Measurements from ENCODE around the gene CCDC71. TPM values are rescaled to one million over a fixed set of nuclear protein-coding genes. Genes with fewer than 3 reads are reported as not detected.

The CCDC71 gene
- total RNA-seq, 2 experiments from 2014 or later = 14.7 to 16.0 TPM

DNA sequence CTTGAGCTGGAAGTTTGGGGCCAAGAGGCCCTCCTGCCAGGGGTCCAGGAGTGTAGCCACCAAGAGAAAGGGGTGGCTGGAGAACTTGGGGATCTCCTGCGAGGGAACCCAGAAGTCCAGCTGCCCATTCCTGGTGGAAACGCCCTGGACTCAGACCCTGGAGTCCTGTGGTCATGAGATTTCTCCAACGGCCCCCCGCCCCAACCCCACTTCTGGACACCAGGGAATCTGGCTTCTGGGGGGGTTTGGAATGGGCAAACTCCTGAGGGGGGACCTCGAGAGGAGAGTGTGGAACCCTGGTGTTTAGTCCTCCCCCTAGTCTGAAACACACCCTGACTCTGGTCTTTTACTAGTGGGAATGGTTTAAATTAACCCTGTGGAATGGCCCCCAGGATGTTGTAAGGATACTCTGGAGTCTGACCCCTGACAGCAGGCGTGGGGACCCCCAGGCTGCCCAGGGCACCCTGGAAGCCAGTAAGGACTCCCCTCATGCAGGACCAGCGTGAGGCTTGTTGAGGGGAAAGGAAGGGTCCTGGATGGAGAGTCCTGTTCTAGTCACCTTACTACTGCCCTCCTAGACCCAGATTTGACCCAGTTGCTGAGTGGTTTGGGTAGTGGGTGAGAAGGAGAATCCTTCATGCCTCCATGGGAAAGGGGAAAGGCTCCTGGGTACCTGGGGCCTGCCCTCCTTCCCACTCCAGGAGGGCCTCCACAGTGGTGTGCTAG, 5.8 kb upstream of the CCDC71 start:
- Histone ChIP-seq H3K4me1 (ENCODE audit: insufficient read depth, low read length) (peaks cover 27% of the 10 kb centered on the region), H3K27me3 (ENCODE audit: control insufficient read depth in 1 of 2, insufficient read depth in 2 of 2, low read length in 2 of 2) (no peaks in the 10 kb centered on the region), H3K27ac (ENCODE audit: low read depth in 1 of 2, low read length in 2 of 2) (no peak overlapping the region), H3K4me3 (ENCODE audit: low read length) (peak overlapping the region; percentile 80), H3K36me3 (ENCODE audit: insufficient read depth, low read length) (no peaks in the 10 kb centered on the region), H3K9me3 (ENCODE audit: control insufficient read depth in 1 of 2, insufficient read depth in 1 of 2, low read length in 2 of 2) (no peaks in the 10 kb centered on the region)
- CTCF ChIA-PET = interaction anchor here (0.9 to 2.0 kb wide), 3 partner anchors 51 to 184 kb away, joined by 3 to 5 read pairs (median 5); partner anchors contain the start of genes NDUFAF3 and USP19
- no peaks in the 10 kb centered on the region for H3K27me3 Mint-ChIP-seq
- H3K27ac Mint-ChIP-seq = no peak overlapping the region
- POLR2A ChIA-PET = interaction anchor here (2.4 kb wide), 1 partner anchor 78 kb away, joined by 20 read pairs; the partner anchor contains the start of gene QRICH1
- intact Hi-C loops (cut with DNase I, micrococcal nuclease) = loop anchor here in 1 of 2 experiments (1.0 to 5.0 kb wide), 4 partner anchors 76 to 295 kb away; partner anchors contain the start of gene C3orf62
- DNase-seq = no peak
- peaks cover 26% of the 10 kb centered on the region for H3K4me1 Mint-ChIP-seq (ENCODE audit: low read depth)
- no peaks in the 10 kb centered on the region for H3K36me3 Mint-ChIP-seq (ENCODE audit: low read depth)
- no peaks in the 10 kb centered on the region for H3K9me3 Mint-ChIP-seq
- ATAC-seq (ENCODE audit: poor library complexity) = no peak
- TF ChIP-seq, protein P1, sequence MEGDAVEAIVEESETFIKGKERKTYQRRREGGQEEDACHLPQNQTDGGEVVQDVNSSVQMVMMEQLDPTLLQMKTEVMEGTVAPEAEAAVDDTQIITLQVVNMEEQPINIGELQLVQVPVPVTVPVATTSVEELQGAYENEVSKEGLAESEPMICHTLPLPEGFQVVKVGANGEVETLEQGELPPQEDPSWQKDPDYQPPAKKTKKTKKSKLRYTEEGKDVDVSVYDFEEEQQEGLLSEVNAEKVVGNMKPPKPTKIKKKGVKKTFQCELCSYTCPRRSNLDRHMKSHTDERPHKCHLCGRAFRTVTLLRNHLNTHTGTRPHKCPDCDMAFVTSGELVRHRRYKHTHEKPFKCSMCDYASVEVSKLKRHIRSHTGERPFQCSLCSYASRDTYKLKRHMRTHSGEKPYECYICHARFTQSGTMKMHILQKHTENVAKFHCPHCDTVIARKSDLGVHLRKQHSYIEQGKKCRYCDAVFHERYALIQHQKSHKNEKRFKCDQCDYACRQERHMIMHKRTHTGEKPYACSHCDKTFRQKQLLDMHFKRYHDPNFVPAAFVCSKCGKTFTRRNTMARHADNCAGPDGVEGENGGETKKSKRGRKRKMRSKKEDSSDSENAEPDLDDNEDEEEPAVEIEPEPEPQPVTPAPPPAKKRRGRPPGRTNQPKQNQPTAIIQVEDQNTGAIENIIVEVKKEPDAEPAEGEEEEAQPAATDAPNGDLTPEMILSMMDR (IDR thresholded peaks at IDR 0.05) = no peak
- H3K4me3 Mint-ChIP-seq = peak overlapping the region; percentile 82

GRCh38 chr3:49171119-49171774, 5.1 kb upstream of the CCDC71 start, which contains the start of gene KLHDC8B:
Gene KLHDC8B (plus strand): TSS chr3:49171598. CDS start chr3:49172770, 1,172 bp downstream.
- peaks cover 0 to 6% of the 10 kb centered on the region in 2 experiments for H3K9me3 ChIP-seq (ENCODE audit: control insufficient read depth in 1 of 2, insufficient read depth in 1 of 2, low read length in 2 of 2)
- Mint-ChIP-seq H3K36me3 (ENCODE audit: low read depth) (no peaks in the 10 kb centered on the region), H3K4me3 (peak within 1 kb of the TSS; percentile 89), H3K9me3 (no peaks in the 10 kb centered on the region), H3K4me1 (ENCODE audit: low read depth) (peaks cover 33% of the 10 kb centered on the region), H3K27me3 (no peaks in the 10 kb centered on the region), H3K27ac (peak within 1 kb of the TSS; percentile 78)
- ATAC-seq (ENCODE audit: poor library complexity) (peak; percentile 84), DNase-seq (peak; percentile 66 to 87 (median 77))
- peak within 1 kb of the TSS; percentile 80 for H3K4me3 ChIP-seq (ENCODE audit: low read length)
- ChIA-PET POLR2A (interaction anchor here (0.8 to 2.4 kb wide), 5 partner anchors 16 to 169 kb away, joined by 3 to 20 read pairs (median 5); partner anchors contain the start of genes QRICH1, USP19 and USP4), CTCF (interaction anchor here (0.5 to 2.4 kb wide), 10 partner anchors 12 to 278 kb away, joined by 3 to 8 read pairs (median 4); partner anchors contain the start of genes NDUFAF3, QARS1 and USP19)
- TF ChIP-seq, protein P1 (IDR thresholded peaks at IDR 0.05) = peak; percentile 87
- H3K4me1 ChIP-seq (ENCODE audit: insufficient read depth, low read length) = peaks cover 34% of the 10 kb centered on the region
- no peaks in the 10 kb centered on the region for H3K27me3 ChIP-seq (ENCODE audit: control insufficient read depth in 1 of 2, insufficient read depth in 2 of 2, low read length in 2 of 2)
- H3K27ac ChIP-seq (ENCODE audit: low read depth in 1 of 2, low read length in 2 of 2) = no peak within 1 kb of the TSS
- H3K36me3 ChIP-seq (ENCODE audit: insufficient read depth, low read length) = no peaks in the 10 kb centered on the region
- intact Hi-C loops (cut with DNase I, micrococcal nuclease) = loop anchor here in 1 of 2 experiments (1.0 to 5.0 kb wide), 4 partner anchors 75 to 296 kb away; partner anchors contain the start of gene C3orf62

DNA sequence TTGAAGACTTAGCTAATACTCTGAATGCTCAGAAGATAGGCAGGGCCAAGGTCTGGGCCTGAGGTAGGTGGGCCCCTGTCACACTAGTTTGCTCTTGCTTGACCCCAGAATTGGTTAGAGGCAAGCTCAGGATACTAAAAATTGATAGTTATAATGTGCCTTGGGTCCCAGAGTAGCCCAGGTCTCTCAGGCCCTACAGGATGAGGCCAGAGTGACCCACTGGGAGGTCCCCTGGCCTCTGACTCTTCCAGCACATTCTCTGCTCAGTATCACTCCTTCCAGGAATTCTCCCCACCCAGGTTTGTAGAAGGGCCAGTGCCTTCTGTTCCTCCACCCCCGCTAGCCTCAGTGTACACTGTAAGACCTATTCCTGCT, 4.6 kb upstream of the CCDC71 start:
- no peak for DNase-seq
- Mint-ChIP-seq H3K27ac (peak overlapping the region; percentile 78), H3K27me3 (no peaks in the 10 kb centered on the region), H3K4me3 (peak overlapping the region; percentile 89), H3K9me3 (no peaks in the 10 kb centered on the region), H3K36me3 (ENCODE audit: low read depth) (peaks cover under 1% of the 10 kb centered on the region), H3K4me1 (ENCODE audit: low read depth) (peaks cover 35% of the 10 kb centered on the region)
- H3K27me3 ChIP-seq (ENCODE audit: control insufficient read depth in 1 of 2, insufficient read depth in 2 of 2, low read length in 2 of 2) = no peaks in the 10 kb centered on the region
- H3K36me3 ChIP-seq (ENCODE audit: insufficient read depth, low read length) = no peaks in the 10 kb centered on the region
- peaks cover 36% of the 10 kb centered on the region for H3K4me1 ChIP-seq (ENCODE audit: insufficient read depth, low read length)
- intact Hi-C loops (cut with DNase I, micrococcal nuclease) = loop anchor here in 1 of 2 experiments (1.0 to 5.0 kb wide), 4 partner anchors 74 to 297 kb away; partner anchors contain the start of gene C3orf62
- H3K9me3 ChIP-seq (ENCODE audit: control insufficient read depth in 1 of 2, insufficient read depth in 1 of 2, low read length in 2 of 2) = peaks cover 0 to 7% of the 10 kb centered on the region in 2 experiments
- CTCF ChIA-PET = interaction anchor here (0.6 to 2.4 kb wide), 7 partner anchors 12 to 279 kb away, joined by 3 to 8 read pairs (median 5); partner anchors contain the start of genes NDUFAF3 and USP19
- no peak for ATAC-seq (ENCODE audit: poor library complexity)
- TF ChIP-seq, protein P1 (IDR thresholded peaks at IDR 0.05) = no peak
- POLR2A ChIA-PET = interaction anchor here (0.8 to 2.4 kb wide), 5 partner anchors 16 to 170 kb away, joined by 3 to 20 read pairs (median 5); partner anchors contain the start of genes QRICH1, USP19 and USP4
- H3K4me3 ChIP-seq (ENCODE audit: low read length) = peak overlapping the region; percentile 80
- no peak overlapping the region for H3K27ac ChIP-seq (ENCODE audit: low read depth in 1 of 2, low read length in 2 of 2)

Data from CD4-positive, alpha-beta T cell (primary cell).